RWPE2 (cell line): ENCODE results near the gene SPATA31C1.
"Not testable (repeated sequence)": the region's sequence is repeated elsewhere in the genome, so short reads cannot be mapped to it uniquely, and the experiment has no call there.

ENCODE experiments used
- ATAC-seq: fragments of 200-7000 bp; cut with Tn5 transposase; 3 replicates; pipeline ENCODE4 v1.9.1; 2021; ENCODE audit warnings: low read depth
- DNase-seq: peaks from one replicate; pipeline ENCODE4 v3.0.0-alpha.2; 2020; ENCODE audit warnings: low spot score
- H3K27ac ChIP-seq: fragments of 450-650 bp; 2 replicates; pipeline ENCODE4 v1.5.1; 2017; ENCODE audit warnings: mild to moderate bottlenecking; ENCODE audit not compliant: poor library complexity, severe bottlenecking
- H3K27me3 ChIP-seq: fragments of 250-450 bp; sonication (Bioruptor Pico); 2 replicates; pipeline ENCODE4 v1.5.1; 2021; ENCODE audit warnings: mild to moderate bottlenecking, moderate library complexity; ENCODE audit not compliant: insufficient read depth, poor library complexity, severe bottlenecking
- H3K36me3 ChIP-seq: fragments of 250-450 bp; sonication (Bioruptor Pico); 2 replicates; pipeline ENCODE4 v1.5.1; 2020; ENCODE audit warnings: low read depth, mild to moderate bottlenecking, moderate library complexity
- H3K4me1 ChIP-seq: fragments of 250-450 bp; sonication (Bioruptor Pico); 2 replicates; pipeline ENCODE4 v1.5.1; 2021; ENCODE audit warnings: mild to moderate bottlenecking, moderate library complexity; ENCODE audit not compliant: insufficient read depth, poor library complexity, severe bottlenecking
- H3K4me3 ChIP-seq: fragments of 250-450 bp; sonication (Bioruptor Pico); 2 replicates; pipeline ENCODE4 v1.5.1; 2021; ENCODE audit warnings: mild to moderate bottlenecking, moderate library complexity; ENCODE audit not compliant: severe bottlenecking
- H3K9me3 ChIP-seq: fragments of 250-450 bp; sonication (Bioruptor Pico); 2 replicates; pipeline ENCODE4 v1.5.1; 2021; ENCODE audit warnings: mild to moderate bottlenecking, moderate library complexity; ENCODE audit not compliant: severe bottlenecking
- TF ChIP-seq, protein P1 (sequence below): fragments of 450-650 bp; IDR thresholded peaks from one replicate; pipeline ENCODE4 v1.5.1; 2017; ENCODE audit warnings: mild to moderate bottlenecking, moderate library complexity; ENCODE audit not compliant: poor library complexity, severe bottlenecking

SPATA31C1 gene

DNA sequence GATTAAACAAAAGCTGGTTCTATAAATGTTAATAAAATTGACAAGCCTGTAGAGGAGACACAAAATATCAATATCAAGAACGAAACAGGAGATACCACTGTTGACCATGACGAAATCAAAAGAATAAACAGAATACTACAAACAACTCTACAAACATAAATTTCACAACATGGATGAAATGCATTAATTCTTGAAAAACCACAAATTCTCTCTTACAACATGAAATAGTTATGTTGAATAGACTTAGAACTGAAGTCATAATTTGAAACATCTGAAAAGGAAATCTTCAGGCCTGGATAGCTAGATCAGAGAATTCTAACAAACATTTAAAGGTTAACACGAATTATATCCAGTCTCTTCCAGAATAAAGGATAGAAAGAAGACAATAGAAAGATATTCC, 6.9 kb upstream of the SPATA31C1 start:
- Histone ChIP-seq H3K9me3 (no peaks in the 10 kb centered on the region), H3K4me3 (no peak overlapping the region), H3K36me3 (no peaks in the 10 kb centered on the region), H3K4me1 (no peaks in the 10 kb centered on the region), H3K27me3 (no peaks in the 10 kb centered on the region), H3K27ac (no peak overlapping the region)
- TF ChIP-seq, protein P1, sequence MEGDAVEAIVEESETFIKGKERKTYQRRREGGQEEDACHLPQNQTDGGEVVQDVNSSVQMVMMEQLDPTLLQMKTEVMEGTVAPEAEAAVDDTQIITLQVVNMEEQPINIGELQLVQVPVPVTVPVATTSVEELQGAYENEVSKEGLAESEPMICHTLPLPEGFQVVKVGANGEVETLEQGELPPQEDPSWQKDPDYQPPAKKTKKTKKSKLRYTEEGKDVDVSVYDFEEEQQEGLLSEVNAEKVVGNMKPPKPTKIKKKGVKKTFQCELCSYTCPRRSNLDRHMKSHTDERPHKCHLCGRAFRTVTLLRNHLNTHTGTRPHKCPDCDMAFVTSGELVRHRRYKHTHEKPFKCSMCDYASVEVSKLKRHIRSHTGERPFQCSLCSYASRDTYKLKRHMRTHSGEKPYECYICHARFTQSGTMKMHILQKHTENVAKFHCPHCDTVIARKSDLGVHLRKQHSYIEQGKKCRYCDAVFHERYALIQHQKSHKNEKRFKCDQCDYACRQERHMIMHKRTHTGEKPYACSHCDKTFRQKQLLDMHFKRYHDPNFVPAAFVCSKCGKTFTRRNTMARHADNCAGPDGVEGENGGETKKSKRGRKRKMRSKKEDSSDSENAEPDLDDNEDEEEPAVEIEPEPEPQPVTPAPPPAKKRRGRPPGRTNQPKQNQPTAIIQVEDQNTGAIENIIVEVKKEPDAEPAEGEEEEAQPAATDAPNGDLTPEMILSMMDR = no peak
- DNase-seq (no peak), ATAC-seq (no peak)

DNA sequence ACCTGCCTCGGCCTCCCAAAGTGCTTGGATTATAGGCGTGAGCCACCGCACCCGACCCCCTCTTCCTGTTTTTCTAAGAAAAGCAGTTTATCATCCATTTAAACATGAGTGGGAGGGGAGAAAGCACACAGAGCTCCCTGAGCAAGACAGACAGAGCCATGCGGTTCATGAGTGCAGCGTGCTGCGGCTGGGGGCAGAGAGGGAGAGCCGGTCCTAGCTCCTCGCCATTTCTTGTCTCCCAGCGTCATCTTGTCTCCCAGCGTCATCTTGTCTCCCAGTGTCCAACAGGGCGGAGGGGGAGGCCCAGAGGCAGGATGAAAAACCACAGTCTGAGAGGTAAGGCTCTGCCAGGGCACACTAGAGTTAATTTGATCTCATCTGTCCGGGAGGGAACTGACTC, 1.3 kb downstream of the SPATA31C1 start:
- not testable (repeated sequence) for H3K4me1 ChIP-seq, H3K9me3 ChIP-seq, H3K4me3 ChIP-seq, ATAC-seq, H3K27me3 ChIP-seq, H3K36me3 ChIP-seq, H3K27ac ChIP-seq, DNase-seq

DNA sequence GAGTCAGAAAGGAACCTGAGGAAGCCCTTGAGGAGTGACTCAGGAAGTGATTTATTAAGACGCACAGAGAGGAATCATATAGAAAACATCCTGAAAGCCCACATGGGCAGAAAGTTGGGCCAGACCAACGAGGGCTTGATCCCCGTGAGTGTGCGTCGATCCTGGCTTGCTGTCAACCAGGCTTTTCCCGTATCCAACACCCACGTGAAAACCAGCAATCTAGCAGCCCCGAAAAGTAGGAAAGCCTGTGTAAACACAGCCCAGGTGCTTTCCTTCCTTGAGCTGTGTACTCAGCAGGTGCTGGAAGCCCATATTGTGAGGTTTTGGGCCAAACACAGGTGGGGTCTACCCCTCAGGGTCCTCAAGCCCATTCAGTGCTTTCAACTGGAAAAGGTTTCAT, 3.8 kb downstream of the SPATA31C1 start:
- not testable (repeated sequence) for H3K4me3 ChIP-seq, H3K9me3 ChIP-seq, ATAC-seq, H3K27ac ChIP-seq, DNase-seq, H3K27me3 ChIP-seq, H3K4me1 ChIP-seq, H3K36me3 ChIP-seq

DNA sequence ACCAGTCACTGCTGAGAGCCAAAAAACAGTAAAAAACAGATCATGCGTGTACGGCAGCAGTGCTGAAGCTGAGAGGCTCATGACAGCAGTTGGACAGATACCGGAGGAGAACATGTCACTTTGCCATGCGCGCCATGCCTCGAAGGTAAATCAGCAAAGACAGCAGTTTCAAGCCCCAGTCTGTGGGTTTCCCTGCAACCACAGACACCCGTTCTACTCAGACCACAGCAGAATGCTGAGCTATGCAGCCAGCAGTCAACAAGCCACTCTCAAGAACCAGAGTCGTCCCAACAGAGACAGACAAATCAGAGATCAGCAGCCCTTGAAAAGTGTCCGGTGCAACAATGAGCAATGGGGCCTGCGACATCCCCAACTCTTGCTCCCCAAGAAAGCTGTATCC, 5.2 kb downstream of the SPATA31C1 start:
- H3K27ac ChIP-seq, H3K36me3 ChIP-seq, DNase-seq: not testable (repeated sequence)

DNA sequence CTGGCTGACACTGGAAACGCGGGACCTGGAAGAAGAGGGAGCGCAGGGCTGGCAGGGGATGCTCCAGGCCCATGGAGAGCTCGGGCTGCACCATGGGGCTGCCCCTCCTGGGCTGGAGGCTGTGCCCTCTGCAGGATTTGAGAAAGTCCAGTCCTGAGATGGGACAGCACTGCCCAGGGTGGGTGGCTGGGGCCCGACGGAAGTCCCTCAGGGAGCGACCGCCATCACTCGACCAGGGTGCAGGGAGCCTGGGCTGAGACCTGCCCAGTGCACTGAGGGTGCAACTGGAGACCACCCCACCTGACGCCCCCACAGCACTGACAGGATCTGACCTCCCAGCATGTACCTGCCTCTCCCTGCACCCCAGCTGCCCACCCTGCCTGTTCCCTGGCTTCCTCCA, 7.1 kb downstream of the SPATA31C1 start:
- H3K27me3 ChIP-seq, H3K4me3 ChIP-seq, DNase-seq, H3K36me3 ChIP-seq, H3K9me3 ChIP-seq, ATAC-seq, H3K27ac ChIP-seq, H3K4me1 ChIP-seq: not testable (repeated sequence)

More for the DNA sequence above, 5.2 kb downstream of the SPATA31C1 start:
- not testable (repeated sequence) for H3K4me3 ChIP-seq, H3K4me1 ChIP-seq, H3K27me3 ChIP-seq, H3K9me3 ChIP-seq, ATAC-seq

DNA sequence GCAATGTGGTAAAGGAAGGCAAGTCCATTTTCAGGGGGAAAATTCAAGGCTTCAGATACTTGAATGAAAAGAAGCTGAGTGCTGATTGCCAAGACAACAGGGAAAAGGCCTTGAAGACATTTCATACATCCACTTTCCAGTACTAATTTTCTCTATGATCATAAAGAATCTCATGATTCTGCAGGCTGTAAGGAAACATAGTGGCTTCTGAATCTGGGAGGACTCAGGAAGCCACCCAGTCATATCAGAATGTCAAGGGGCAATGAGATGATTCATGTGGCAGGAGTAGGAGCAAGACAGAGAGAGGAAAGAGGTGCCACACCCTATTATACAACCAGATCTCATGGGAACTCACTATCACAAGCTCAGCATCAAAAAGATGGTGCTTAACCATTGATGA, 11.4 kb downstream of the SPATA31C1 start:
- DNase-seq = not testable (repeated sequence)

DNA sequence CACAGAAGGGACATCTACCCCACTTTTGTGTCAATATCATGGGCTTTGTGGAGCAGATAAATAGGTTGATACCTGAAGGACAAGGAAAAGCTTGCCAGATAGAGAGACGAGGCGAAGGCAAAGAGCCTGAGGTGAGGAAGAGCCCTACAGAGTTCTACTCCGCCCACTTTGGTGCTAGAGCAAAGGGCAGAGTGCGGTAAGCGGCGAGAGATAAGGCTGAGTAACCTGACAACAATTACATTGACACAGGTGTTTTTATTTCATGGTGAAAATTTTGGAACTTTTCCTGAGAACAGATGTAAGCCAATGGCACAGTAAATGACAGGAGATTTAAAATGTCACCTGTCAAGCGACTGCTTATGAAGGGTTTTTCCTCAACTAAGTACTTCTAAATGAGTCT, 16.7 kb downstream of the SPATA31C1 start:
- DNase-seq, H3K4me3 ChIP-seq, H3K27me3 ChIP-seq, H3K36me3 ChIP-seq, ATAC-seq, H3K9me3 ChIP-seq, H3K4me1 ChIP-seq, H3K27ac ChIP-seq: not testable (repeated sequence)

More for the DNA sequence above, 11.4 kb downstream of the SPATA31C1 start:
- not testable (repeated sequence) for H3K4me1 ChIP-seq, H3K27me3 ChIP-seq, H3K9me3 ChIP-seq, H3K27ac ChIP-seq, H3K36me3 ChIP-seq, H3K4me3 ChIP-seq, ATAC-seq

DNA sequence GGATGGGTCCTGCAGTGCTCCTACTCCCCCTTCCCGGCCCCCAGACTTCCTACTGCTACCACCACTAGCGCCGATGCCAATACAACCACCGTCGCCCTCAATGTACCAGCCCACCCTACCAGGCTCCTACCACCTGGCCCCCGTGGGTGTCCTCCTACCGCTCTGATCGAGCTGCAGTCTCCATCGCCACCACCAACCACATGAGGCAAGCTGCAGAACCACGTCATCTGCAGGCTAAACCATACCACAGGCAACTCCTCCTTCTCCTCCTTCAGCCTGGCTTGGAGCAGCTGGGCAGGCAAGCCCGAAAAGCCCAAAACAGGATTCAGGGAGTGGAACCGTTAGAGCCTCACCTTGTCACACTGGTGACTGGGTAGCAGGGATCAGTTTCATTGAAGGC, 19.6 kb downstream of the SPATA31C1 start:
- DNase-seq, ATAC-seq, H3K9me3 ChIP-seq, H3K27ac ChIP-seq, H3K36me3 ChIP-seq, H3K4me3 ChIP-seq, H3K27me3 ChIP-seq, H3K4me1 ChIP-seq: not testable (repeated sequence)

DNA sequence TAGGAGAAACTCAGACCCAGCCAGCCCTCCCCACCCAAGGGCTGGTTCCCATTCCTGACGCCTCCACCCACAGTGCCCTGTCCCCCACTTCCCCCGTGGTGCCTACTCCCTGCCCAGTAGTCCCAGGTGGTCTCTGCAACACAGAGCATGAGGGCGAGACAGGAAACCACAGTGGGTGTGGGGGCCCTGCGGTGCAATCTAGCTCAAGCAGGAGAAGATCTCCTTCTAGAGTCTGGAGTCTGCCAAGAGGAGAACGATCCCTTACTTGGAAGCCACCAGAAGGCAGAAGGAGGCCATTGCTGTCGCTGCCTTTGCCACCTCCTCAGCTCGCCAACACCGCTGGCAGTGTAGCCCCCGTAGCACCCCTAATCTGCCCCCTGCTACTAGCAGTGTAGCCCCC, 20.2 kb downstream of the SPATA31C1 start:
- not testable (repeated sequence) for H3K27me3 ChIP-seq, ATAC-seq, H3K9me3 ChIP-seq, DNase-seq, H3K4me1 ChIP-seq, H3K4me3 ChIP-seq, H3K27ac ChIP-seq, H3K36me3 ChIP-seq

DNA sequence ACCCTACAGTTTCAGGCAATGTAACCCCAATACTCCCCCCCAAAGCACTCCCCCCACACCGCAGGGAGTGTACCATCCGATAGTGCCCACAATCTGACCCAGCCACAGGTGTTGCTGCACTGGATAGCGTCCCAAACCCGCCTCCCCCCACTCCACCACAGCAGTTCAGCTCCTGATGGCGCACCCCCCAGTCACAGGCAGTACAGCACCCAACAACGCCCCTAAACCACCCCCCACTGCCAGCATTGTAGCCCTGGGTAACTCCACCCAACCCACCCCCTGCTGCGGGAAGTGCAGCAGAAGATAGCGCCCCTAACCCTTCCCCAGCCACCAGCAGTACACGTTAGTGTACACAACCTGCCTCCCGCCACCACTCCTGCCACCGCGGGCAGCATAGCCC, 20.6 kb downstream of the SPATA31C1 start:
- DNase-seq, ATAC-seq, H3K36me3 ChIP-seq, H3K4me1 ChIP-seq, H3K27ac ChIP-seq, H3K9me3 ChIP-seq, H3K27me3 ChIP-seq, H3K4me3 ChIP-seq: not testable (repeated sequence)

DNA sequence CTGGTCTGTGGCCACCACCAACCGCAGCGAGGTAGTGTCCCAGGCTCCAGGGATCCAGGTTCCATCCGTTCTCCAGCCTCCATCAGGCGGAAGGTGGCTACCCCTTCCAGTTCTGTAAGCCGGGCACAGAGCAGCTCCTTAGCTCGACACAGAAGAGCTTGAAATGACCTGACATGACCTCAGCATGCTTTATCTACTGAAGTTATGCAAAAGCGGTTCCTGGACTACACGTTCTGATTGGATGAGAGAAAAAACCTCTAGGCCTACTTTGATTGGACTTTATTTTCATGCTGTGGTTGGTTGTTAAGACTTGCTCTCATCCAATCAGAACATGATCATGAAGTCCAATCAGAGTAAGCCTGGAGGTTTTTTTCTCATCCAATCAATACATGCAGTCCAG, 21.3 kb downstream of the SPATA31C1 start:
- H3K27me3 ChIP-seq, H3K27ac ChIP-seq, ATAC-seq, H3K36me3 ChIP-seq, H3K4me1 ChIP-seq, H3K4me3 ChIP-seq, DNase-seq, H3K9me3 ChIP-seq: not testable (repeated sequence)
